Measurements from ENCODE around the gene LYST.

The LYST gene

DNA sequence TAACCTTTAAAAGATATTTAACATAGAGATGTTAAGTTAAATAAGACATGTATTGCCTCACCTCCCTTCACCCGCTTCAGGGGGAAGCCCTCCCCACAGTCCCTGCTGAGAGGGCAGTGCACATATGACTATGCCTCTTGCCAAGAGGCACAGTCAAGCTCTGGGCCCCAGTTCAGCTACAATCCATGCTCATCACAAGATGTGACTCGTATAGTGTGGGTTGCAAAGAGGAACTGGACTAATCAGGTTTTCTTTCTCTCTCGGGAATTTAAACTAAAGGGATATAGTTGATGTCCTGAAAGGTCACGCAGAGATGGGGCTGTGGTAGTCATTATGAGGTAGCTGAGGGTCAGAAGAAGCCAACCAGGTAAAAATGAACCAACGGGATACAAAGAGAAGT is 35.6 kb downstream of the LYST start:
- peak; percentile 58 for DNase-seq (ENCODE audit: low read depth)
- H3K4me3 ChIP-seq (ENCODE audit: low read length), result no peak overlapping the region
- TF ChIP-seq, protein P1, sequence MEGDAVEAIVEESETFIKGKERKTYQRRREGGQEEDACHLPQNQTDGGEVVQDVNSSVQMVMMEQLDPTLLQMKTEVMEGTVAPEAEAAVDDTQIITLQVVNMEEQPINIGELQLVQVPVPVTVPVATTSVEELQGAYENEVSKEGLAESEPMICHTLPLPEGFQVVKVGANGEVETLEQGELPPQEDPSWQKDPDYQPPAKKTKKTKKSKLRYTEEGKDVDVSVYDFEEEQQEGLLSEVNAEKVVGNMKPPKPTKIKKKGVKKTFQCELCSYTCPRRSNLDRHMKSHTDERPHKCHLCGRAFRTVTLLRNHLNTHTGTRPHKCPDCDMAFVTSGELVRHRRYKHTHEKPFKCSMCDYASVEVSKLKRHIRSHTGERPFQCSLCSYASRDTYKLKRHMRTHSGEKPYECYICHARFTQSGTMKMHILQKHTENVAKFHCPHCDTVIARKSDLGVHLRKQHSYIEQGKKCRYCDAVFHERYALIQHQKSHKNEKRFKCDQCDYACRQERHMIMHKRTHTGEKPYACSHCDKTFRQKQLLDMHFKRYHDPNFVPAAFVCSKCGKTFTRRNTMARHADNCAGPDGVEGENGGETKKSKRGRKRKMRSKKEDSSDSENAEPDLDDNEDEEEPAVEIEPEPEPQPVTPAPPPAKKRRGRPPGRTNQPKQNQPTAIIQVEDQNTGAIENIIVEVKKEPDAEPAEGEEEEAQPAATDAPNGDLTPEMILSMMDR (conservative IDR thresholded peaks at IDR 0.05; ENCODE audit: low read length), result no peak

DNA sequence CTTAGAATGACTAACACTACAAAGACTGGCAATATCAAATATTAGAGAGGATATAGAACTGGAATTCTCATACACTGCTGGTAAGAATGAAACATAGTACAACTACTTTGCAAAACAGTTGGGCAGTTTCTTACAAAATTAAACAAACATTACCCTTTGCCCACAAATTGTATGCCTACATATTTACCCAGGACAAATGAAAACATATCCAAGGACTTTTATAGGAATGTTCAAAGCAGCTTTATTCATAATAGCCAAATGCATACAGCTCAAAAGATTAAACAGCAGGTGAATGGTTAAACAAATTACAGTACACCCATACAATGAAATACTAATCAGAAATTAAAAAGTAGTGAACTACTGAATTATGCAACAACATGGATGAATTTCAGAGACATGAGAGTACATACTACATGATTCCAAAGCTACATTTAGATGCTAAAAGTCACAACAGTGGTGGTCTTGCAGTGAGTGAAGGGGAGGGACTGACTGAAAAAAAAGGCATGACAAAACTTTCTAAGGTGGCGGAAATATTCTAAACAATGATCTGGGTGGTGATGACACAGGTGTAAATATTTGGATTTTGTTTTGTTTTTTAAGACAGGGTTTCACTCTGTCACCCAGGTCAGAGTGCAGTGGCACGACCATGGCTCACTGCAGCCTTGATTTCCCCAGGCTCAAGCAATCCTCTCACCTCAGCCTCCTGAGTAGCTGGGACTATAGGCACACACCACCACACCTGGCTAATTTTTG is 40.4 kb downstream of the LYST start:
- TF ChIP-seq, protein P1 (conservative IDR thresholded peaks at IDR 0.05; ENCODE audit: low read length), result no peak
- no peak for DNase-seq (ENCODE audit: low read depth)
- H3K4me3 ChIP-seq (ENCODE audit: low read length), result no peak overlapping the region

DNA sequence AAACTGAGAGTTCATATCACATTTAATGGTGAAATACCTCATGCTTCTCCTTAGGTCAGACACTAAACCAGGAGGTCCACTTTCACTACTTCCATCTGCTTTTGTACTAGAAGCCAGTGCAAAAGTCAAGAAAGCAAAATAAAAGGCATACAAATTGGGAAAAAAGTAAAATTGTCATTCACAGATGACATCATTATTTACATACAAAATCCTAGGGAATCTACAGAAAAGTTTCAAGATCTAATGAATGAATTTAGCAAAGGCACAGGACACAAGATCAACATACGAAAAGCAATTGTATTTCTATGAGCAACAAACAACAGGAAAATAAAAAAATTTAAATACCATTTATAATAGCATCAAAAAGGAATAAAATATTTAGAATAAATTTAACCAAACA is 41.5 kb downstream of the LYST start:
- no peak overlapping the region for H3K4me3 ChIP-seq (ENCODE audit: low read length)
- TF ChIP-seq, protein P1 (conservative IDR thresholded peaks at IDR 0.05; ENCODE audit: low read length), result no peak
- DNase-seq (ENCODE audit: low read depth), result no peak

DNA sequence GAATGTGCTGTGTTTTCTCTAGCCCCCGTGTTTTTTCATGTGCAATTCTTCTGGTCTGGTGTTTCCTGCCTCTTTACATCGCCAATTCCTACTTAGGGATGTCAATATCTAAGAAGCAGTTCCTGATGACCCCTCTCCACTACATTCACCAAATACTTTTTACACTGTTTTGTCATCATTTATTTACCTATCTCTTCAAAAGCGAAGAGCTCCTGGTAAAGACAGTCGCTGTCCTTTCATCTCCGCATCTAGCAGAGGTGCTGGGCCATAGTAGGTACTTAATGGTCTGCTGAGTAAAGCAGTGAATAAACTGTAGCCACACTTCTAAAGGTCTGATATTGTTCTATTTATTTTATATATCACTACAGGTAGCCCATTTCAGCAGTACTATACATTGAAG is 43.0 kb downstream of the LYST start:
- TF ChIP-seq, protein P1 (conservative IDR thresholded peaks at IDR 0.05; ENCODE audit: low read length), result no peak
- DNase-seq (ENCODE audit: low read depth), result no peak
- no peak overlapping the region for H3K4me3 ChIP-seq (ENCODE audit: low read length)

DNA sequence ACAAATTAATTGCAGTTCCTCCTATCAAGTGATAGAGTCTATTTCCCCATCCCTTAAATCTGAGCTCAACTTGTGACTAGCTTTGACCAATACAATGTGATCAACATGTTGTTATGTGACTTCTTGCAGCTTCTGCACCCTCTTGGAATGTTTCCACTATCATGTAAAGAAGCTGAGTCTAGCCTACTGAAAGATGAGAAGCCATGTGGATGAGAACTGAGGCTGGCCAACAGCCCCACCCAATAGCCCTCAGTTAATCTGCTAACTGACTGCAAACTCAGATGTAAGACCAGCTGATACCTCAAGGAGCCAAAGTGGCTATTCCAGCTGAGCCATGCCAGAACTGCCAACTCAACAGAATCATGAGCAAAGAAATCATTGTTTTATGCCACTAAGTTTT is 44.0 kb downstream of the LYST start:
- DNase-seq (ENCODE audit: low read depth), result peak; percentile 7
- TF ChIP-seq, protein P1 (conservative IDR thresholded peaks at IDR 0.05; ENCODE audit: low read length), result no peak
- no peak overlapping the region for H3K4me3 ChIP-seq (ENCODE audit: low read length)

DNA sequence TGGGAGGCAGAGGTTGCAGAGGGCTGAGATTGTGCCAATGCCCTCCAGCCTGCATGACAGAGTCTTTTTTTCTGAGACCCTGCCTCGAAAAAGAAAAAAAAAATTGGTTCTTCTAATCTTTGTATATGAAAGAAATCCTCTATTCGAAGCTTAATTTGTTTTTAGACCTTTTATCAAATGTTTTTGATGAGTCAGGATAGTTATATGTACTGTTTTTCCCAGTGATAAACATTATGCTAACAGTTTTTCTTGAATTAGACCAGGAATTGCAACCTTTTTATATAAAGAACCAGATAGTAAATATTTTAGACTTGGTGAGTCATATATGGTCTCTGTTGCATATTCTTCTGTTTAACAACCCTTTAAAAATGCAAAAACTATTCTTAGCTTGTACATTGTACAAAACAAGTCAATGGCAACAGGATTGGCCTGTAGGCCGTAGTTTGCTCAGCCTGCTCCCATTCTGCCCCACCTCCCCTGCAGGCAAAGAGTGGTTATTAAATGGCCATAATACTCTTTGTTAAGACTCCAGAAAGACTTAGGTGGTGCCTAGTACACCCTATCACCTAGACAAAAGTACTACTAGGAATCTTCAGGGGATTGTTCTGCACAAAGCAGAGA is 45.2 kb downstream of the LYST start:
- H3K4me3 ChIP-seq (ENCODE audit: low read length), result no peak overlapping the region
- DNase-seq (ENCODE audit: low read depth), result peak; percentile 72
- TF ChIP-seq, protein P1 (conservative IDR thresholded peaks at IDR 0.05; ENCODE audit: low read length), result peak; percentile 19; the same call in 1 of the 2 replicates

DNA sequence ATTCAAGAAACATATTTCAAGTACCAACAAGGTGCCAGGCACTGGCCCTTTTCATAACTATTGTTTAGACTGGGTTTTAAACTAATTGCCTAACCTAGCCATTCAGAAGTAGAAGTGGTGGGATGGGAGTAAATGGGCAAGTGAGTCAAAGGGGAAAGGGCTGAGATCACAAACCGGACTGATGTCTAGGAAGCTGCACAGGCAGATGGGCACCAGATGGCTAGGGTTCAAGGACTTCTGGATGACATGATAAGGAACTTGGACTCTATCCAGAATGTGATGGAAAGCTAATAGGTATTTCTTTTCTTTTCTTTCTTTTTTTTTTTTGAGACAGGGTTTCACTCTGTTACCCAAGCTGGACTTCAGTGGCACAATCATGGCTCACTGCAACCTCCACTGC is 46.6 kb downstream of the LYST start:
- TF ChIP-seq, protein P1 (conservative IDR thresholded peaks at IDR 0.05; ENCODE audit: low read length), result no peak
- no peak for DNase-seq (ENCODE audit: low read depth)
- no peak overlapping the region for H3K4me3 ChIP-seq (ENCODE audit: low read length)

All from AG10803 (cell line).